HG03025 (cell line): ENCODE measurements around the gene PRXL2B.
"Not testable (repeated sequence)": the region's sequence is repeated elsewhere in the genome, so short reads cannot be mapped to it uniquely, and the experiment has no call there.

ENCODE experiments used
- ATAC-seq: cut with Tn5 transposase; IDR thresholded peaks from one replicate; pipeline ENCODE4 v1.9.1; 2021; ENCODE audit warnings: mild to moderate bottlenecking, moderate library complexity; ENCODE audit not compliant: unreplicated experiment, low FRiP score

PRXL2B gene

GRCh38 chr1:2609319-2610035 lies 22.9 kb downstream of the PRXL2B start:
- no peak for ATAC-seq

- no peak for ATAC-seq
Observed at GRCh38 chr1:2610036-2610959, 23.7 kb downstream of the PRXL2B start.

DNA sequence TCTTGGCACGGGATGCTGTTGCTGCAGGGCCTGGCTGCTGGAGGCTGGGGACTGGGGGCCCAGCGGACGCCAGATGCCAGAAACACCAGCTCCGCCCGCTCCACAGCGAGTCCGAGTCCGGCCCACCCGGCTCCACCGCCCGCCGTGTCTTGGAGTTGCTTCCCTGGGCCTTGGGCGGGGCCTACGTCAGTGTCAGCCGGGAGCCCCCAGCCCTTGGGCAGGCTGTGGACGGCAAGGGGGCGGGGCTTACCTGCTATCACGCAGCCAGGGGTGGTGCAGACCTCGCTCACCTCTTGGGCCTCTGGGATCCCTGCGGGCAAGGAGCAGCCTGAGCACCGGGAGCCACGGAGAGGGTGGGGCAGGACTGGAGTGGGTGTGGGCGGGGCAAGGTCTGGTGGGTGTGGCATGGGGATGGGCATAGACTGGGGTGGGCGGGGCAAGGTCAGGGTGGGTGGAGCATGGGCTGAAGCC lies 24.5 kb downstream of the PRXL2B start:
- no peak for ATAC-seq

DNA sequence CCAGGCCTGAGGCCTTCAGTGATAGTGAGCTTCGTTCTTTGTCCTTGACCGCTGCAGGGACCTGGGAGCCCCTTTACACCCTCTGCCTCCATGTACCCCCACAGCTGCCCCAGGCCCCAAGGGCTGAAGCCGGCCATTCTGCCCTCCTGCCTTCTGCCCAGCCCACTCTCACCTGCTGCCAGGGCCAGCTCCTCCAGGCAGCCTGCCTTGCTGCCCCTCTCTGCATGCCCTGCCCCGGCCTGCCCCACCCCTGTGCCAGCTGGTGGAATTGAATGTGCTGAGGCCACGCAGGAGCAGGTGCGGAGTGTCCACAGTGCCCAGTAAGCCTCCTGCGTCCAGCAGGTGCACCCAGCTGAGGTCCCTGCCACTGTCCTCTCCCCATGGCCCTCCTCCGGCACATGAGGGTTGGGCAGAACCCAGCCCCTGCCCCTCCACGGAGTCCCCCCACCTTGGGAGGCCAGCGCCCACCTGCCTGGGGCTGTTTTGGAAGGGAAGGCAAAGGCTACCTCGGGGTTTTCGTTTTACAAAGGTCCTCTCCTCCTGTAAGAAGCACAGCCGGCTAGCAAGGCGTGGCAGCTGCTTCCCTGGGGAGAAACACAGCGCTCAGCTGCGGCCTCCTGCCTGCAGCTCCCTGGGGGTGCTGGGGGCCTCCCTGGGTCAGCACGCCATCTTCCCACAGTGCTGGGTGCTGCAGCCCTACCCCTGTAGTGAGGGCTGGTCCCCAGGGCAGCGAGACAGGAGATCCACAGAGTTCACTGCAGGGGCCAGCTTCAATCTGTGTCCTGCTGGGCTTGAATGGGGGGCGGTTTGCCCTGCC lies 25.3 kb downstream of the PRXL2B start:
- no peak for ATAC-seq

DNA sequence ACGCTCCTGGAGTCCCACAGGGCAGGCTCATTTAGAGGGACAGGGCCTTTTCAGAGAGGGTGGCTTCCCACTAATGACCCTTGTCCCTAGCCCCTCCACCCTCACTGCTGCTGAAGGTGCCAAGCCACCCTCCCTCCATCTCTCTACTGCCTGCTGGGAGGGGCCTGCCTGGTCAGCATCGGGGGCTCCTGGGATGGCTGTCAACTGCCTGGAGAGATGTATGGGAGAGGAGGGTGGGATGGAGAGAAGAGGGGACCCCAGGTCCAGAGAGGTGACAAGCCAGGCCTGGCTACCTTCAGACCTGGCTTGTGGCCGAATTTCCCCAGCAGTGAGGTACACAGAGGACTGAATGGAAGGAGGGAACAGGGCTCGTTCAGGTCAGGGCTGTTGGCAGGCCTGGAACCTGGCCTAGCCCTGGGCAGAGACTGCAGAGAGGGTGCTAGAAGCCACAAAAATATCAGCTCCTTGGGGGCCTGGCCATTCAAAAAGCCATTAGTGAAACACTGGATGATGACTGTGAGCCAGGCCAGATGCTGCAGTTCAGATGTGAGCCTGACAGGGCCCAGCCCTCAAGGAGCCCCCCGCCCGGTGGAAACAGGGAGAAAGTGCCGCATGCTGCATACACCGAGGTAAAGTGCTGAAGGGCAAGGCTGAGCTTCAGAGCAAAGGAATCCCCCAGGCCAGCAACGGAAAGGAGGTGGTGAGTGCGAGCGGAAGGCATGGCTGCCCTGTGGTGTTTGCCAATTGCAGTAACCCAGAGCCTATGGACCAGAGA lies 26.2 kb downstream of the PRXL2B start:
- no peak for ATAC-seq

DNA sequence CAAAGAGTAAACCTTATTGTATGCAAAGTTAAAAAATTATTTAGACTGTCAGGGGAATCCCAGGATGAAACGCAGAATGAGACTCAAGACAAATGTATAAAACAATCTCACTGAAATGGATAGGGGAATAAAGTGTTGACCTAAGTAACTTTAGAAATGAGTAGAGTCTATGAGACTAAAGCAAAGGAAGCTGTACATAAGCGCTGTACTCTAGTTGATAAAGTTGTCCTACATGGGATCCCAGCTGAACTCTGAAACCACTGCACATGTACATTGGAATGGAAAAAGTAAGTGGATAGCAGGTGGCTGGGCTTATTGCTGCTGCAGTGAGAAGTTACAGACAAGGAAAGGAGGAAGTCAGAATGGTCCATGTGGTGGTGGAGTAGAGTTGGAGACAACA lies 27.6 kb downstream of the PRXL2B start:
- ATAC-seq = no peak

DNA sequence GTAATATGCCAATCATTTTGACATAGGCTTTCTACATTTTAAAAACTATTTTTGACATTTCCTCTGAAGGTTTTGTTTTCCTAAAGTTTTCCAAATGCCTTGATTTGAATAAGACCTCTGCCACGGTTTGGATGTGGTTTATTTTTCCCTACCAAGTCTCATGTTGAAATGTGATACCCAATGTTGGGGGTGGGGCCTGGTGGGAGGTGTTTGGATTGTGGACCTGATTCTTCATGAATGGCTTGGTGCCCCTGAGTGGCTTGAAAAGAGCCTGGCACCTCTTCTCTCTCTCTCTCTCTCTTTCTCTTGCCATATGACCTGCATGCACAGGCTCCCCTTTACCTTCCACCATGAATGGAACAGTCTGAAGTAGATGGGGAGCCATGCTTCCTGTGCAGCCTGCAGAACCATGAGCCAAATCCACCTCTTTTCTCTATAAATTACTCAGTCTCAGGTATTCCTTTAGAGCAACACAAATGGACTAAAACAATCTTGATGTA lies 31.4 kb downstream of the PRXL2B start:
- no peak for ATAC-seq

GRCh38 chr1:2623571-2624337 lies 37.2 kb downstream of the PRXL2B start:
- no peak for ATAC-seq

GRCh38 chr1:2624735-2625300 lies 38.2 kb downstream of the PRXL2B start:
- ATAC-seq = no peak

DNA sequence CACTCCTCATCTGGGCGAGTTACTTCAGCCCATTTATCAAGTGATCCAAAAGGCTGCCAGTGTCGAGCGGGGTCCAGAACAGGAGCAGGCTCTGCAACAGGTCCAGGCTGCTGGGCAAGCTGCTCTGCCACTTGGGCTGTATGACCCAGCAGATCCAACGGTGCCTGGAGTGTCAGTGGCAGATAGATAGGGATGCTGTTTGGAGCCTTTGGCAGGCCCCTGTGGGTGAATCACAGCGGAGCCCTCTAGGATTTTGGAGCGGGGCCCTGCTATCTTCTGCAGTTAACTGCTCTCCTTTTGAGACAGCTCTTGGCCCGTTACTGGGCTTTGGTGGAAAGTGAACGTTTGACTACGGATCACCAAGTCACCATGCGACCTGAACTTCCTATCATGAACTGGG lies 38.7 kb downstream of the PRXL2B start:
- no peak for ATAC-seq

- ATAC-seq = not testable (repeated sequence)
Observed at GRCh38 chr1:2625748-2626147, 39.2 kb downstream of the PRXL2B start.

DNA sequence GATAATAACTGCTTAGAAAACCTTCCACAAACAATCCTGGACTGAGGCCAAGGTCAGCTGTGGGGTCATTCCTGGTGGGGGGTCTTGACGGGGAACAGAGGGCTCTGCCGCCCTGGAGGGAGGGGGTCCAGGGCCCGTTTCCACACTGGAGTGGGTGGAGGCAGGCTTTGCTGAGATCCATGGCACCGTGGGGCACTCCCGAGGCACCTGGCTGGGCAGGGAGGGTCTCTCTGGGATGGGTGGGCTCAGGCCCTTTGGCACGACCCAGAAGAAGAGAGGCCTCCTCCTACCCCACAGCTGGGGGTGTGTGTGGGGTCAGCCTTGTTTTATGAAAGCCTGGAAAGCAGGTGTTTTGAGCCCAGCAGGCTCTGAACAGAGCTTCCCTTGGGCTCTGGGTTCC lies 41.2 kb downstream of the PRXL2B start:
- no peak for ATAC-seq

DNA sequence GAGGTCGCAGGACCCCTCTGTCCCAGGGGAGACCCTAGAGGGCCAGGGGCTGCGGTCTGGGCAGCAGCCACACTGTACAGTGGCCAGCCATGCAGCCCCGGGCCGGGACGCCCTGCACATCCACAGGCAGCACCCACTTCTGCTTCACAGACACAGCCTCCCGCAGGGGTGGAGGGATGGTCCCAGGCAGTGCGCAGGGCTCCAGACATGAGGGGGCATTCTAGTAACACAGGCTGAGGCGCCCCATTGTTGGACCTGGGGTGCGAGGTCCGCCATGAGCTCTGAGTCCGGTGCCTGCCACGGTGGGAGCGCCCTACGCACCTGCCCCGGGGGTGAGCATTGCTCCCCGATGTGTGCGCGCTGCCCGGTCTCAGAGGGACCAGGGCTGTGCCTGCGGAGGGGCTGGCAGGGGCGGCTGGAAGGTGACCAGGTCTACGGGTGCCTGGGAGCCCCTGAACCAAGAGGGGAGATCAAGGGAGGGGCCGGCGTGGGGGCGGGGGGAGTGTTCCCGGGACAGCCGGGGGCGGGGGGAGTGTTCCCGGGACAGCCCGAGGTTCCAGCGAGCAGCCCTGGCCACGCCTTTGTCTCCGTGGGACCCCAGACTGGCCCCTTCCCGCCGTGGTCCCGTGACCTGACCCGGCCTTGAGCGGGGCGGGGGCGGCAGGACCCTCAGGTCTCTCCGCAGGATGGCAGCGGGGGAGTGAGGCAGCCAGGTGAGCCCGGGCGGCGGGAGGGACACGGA lies 41.8 kb downstream of the PRXL2B start:
- no peak for ATAC-seq

DNA sequence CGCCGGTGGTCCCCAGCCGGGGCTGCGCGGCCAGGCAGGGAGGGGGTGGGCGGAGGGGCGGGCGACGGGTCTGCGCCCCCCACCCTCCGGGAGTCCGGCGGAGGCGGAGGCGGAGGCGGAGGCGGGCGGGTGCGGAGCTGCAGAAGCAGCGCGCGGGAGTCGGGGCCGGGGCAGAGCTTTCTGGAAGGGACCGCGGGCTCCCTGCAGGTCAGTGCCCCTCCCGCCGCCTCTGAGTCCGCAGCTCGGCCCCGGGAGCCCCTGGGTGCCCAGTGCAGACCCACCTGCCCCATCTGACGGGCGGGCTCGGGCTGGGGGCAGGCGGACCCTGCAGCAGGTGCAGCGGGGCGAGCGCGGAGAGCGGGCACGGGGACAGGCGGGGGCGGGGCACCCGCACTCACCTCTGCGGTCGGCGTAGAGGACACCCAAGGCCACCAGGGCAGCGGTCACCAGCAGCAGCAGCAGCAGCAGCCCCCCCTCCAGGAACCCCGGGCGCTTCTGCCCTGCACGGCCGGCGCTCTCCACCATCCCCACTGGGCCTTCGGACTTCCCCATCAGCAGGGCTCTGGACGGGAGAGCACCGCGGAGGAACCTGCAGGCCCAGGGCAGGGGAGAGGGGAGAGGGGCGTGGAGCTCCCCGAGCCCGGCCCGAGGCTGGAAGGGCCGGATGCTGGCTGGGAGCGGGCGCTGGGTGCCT lies 42.5 kb downstream of the PRXL2B start:
- ATAC-seq = no peak

- no peak for ATAC-seq
Observed at GRCh38 chr1:2629627-2630497, 43.3 kb downstream of the PRXL2B start.

DNA sequence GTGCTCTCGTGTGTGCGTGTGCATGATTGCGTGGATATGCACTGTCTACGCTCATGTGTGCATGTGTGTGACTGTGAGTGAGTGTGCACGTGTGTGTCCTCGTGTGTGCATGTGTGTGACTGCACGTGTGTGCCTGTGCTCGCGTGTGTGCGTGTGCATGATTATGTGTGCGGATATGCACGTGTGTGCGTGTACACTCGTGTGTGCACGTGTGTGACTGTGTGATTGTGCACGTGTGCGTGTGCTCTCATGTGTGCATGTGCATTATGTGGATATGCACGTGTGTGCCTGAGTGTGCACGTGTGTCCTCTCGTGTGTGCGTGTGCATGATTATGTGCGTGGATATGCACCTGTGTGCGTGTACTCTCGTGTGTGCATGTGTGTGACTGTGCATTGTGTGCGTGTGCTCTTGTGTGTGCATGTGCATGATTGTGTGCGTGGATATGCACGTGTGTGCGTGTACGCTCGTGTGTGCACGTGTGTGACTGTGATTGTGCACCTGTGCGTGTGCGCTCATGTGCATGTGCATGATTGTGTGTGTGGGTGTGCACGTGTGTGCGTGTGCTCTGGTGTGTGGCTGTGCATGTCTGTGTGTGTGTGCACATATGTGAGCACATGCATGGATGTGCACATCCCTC lies 44.0 kb downstream of the PRXL2B start:
- ATAC-seq = no peak
